HepG2 (cell line): ENCODE measurements around the gene NDFIP2. TPM values are rescaled to one million over a fixed set of nuclear protein-coding genes. Genes with fewer than 3 reads are reported as not detected.

Experiments used
- ELK4 ChIP-seq: sonication (generic); formaldehyde crosslinking; IDR thresholded peaks from 2 replicates; pipeline ENCODE4 v1.9.0; 2021; ENCODE audit warnings: missing genetic modification reagents, borderline replicate concordance
- EZH2 ChIP-seq: conservative IDR thresholded peaks from 2 replicates; pipeline ENCODE4 v1.6.1; 2012; ENCODE audit warnings: mild to moderate bottlenecking, low read depth, low read length, moderate library complexity
- FOSL1 ChIP-seq: sonication (generic); formaldehyde crosslinking; IDR thresholded peaks from 2 replicates; pipeline ENCODE4 v1.9.0; 2021; ENCODE audit warnings: missing genetic modification reagents, borderline replicate concordance
- HNF1A ChIP-seq, 2 experiments: sonication (generic) in 1 of 2; formaldehyde crosslinking in 1 of 2; IDR thresholded peaks; 2 replicates each; pipeline versions ENCODE4 v1.4.0 to v1.6.1; 2016 to 2020; ENCODE audit warnings: borderline replicate concordance in 1 of 2, low read depth in 1 of 2, mild to moderate bottlenecking in 1 of 2, missing genetic modification reagents in 1 of 2
- KDM3A ChIP-seq: IDR thresholded peaks from 2 replicates; pipeline ENCODE4 v1.6.1; 2018; ENCODE audit warnings: low read depth, missing compliant biosample characterization
- SUZ12 ChIP-seq: fragments of 150-350 bp; IDR thresholded peaks from 2 replicates; pipeline ENCODE4 v1.6.1; 2014; ENCODE audit warnings: low read depth, low read length
- TEAD2 ChIP-seq: sonication (generic); formaldehyde crosslinking; IDR thresholded peaks from 2 replicates; pipeline ENCODE4 v1.9.0; 2021; ENCODE audit warnings: missing genetic modification reagents
- TEAD3 ChIP-seq: optimal IDR thresholded peaks from 2 replicates; pipeline ENCODE3; 2016; ENCODE audit warnings: borderline replicate concordance
- ZNF18 ChIP-seq: sonication (generic); formaldehyde crosslinking; IDR thresholded peaks from 2 replicates; pipeline ENCODE4 v1.8.0; 2022; ENCODE audit warnings: mild to moderate bottlenecking, missing genetic modification reagents; ENCODE audit not compliant: insufficient replicate concordance
- ZNF280D ChIP-seq: sonication (generic); formaldehyde crosslinking; IDR thresholded peaks from 2 replicates; pipeline ENCODE4 v1.5.1; 2020; ENCODE audit warnings: mild to moderate bottlenecking, missing genetic modification reagents
- ZNF34 ChIP-seq: sonication (generic); formaldehyde crosslinking; IDR thresholded peaks from 2 replicates; pipeline ENCODE4 v1.4.0; 2020; ENCODE audit warnings: mild to moderate bottlenecking, missing genetic modification reagents, borderline replicate concordance
- ZNF709 ChIP-seq: sonication (generic); formaldehyde crosslinking; IDR thresholded peaks from 2 replicates; pipeline ENCODE4 v1.5.0; 2020; ENCODE audit warnings: mild to moderate bottlenecking, missing genetic modification reagents
- ZNF710 ChIP-seq: sonication (generic); formaldehyde crosslinking; IDR thresholded peaks from 2 replicates; pipeline ENCODE4 v1.5.0; 2020; ENCODE audit warnings: mild to moderate bottlenecking, missing genetic modification reagents, borderline replicate concordance
- ZNF776 ChIP-seq: sonication (generic); formaldehyde crosslinking; IDR thresholded peaks from 2 replicates; pipeline ENCODE4 v1.4.0; 2020; ENCODE audit warnings: mild to moderate bottlenecking, missing genetic modification reagents
- polyA plus RNA-seq, 8 experiments: library from polyadenylated mRNA; depleted of rRNA in 3 of 8; stranded (reverse) in 7 of 8; unstranded in 1 of 8; fragments of >200 nt; fragmentation: Illumina TruSeq in 4 of 8; extraction: Trizol in 4 of 8; gene quantifications; 2 replicates each; pipeline versions ENCODE4 v1.2.1 to v1.2.3, GENCODE V29; 2011 to 2016; ENCODE audit warnings: low read depth in 4 of 8, missing spikeins in 1 of 8, mixed read lengths in 1 of 8; ENCODE audit not compliant: insufficient read depth in 1 of 8
- total RNA-seq, 5 experiments: library from RNA; depleted of rRNA; stranded (reverse); fragments of >200 nt; fragmentation: Illumina TruSeq; extraction: Trizol; gene quantifications; 2 replicates each; pipeline ENCODE4 v1.2.3, GENCODE V29; 2016; ENCODE audit warnings: low read depth in 1 of 5

The NDFIP2 gene
- total and polyA plus RNA-seq, 2 of the 13 experiments (the other 11 are each of a cell fraction or from before 2014, with no cell fraction given), result 23.2 to 32.0 TPM

GRCh38 chr13:79480954-79481684 is at the start of gene NDFIP2 (continued):
- TF ChIP-seq ZNF280D (CRISPR knock-in tag) (peak; percentile 68; the same call in 1 of the 2 replicates), TEAD3 (no peak), HNF1A (IDR thresholded peaks at IDR 0.05; ENCODE audit: low read depth) (no peak), HNF1A (CRISPR knock-in tag; IDR thresholded peaks at IDR 0.05; ENCODE audit: borderline replicate concordance) (0 out of 2 replicates have a peak, but pooled peaks have one; percentile 63), ELK4 (CRISPR knock-in tag) (no peak), ZNF18 (CRISPR knock-in tag) (peak; percentile 11), ZNF776 (CRISPR knock-in tag) (peak; percentile 54; the same call in 1 of the 2 replicates), FOSL1 (CRISPR knock-in tag) (no peak), EZH2 (no peak), ZNF710 (CRISPR knock-in tag) (0 out of 2 replicates have a peak, but pooled peaks have one; percentile 45), KDM3A (CRISPR knock-in tag) (peak; percentile 71), SUZ12 (no peak), ZNF709 (peak; percentile 74), ZNF34 (CRISPR knock-in tag) (no peak), TEAD2 (CRISPR knock-in tag) (no peak)
